Ureter (tissue), 1 donor: Measurements from ENCODE around the gene LRRN4. TPM values are rescaled to one million over a fixed set of nuclear protein-coding genes. Genes with fewer than 3 reads are reported as not detected.

Source experiments
- total RNA-seq: library from RNA; stranded (reverse); gene quantifications from one replicate; pipeline ENCODE4 v1.2.4, GENCODE V29; 2023
- donor health status: DM: yes; HTN: yes; CAD: no.

Gene LRRN4
- total RNA-seq, 1 donor from 2014 or later: not detected

Other genes starting within 250 kb of the LRRN4 start
- gene CHGB, start 142.6 kb downstream of the LRRN4 start, total RNA-seq: 2.4 TPM
- gene TRMT6, start 103.5 kb downstream of the LRRN4 start, total RNA-seq: 19.1 TPM
- gene MCM8, start 103.4 kb downstream of the LRRN4 start, total RNA-seq: 6.0 TPM
- 48.1 TPM for gene CRLS1, start 47.9 kb downstream of the LRRN4 start, total RNA-seq
- gene FERMT1, start 69.0 kb upstream of the LRRN4 start, total RNA-seq: 41.8 TPM